ENCODE results near the gene SLC45A1.

The SLC45A1 gene

GRCh38 chr1:8352886-8353785 lies 35.2 kb downstream of the SLC45A1 start:
- DNase-seq (ENCODE audit: low read depth) = no peak

- no peak for DNase-seq (ENCODE audit: low read depth)
Observed at GRCh38 chr1:8354038-8354437, 36.1 kb downstream of the SLC45A1 start.

- DNase-seq (ENCODE audit: low read depth) = no peak
Observed at GRCh38 chr1:8355439-8356255, 37.7 kb downstream of the SLC45A1 start.

- no peak for DNase-seq (ENCODE audit: low read depth)
Observed at GRCh38 chr1:8356256-8357209, 38.6 kb downstream of the SLC45A1 start.

- no peak for DNase-seq (ENCODE audit: low read depth)
Observed at GRCh38 chr1:8357329-8358101, 39.6 kb downstream of the SLC45A1 start.

GRCh38 chr1:8358241-8358896 lies 40.5 kb downstream of the SLC45A1 start:
- no peak for DNase-seq (ENCODE audit: low read depth)

GRCh38 chr1:8358897-8359616 lies 41.1 kb downstream of the SLC45A1 start:
- DNase-seq (ENCODE audit: low read depth) = no peak

GRCh38 chr1:8359617-8360481 lies 41.9 kb downstream of the SLC45A1 start:
- no peak for DNase-seq (ENCODE audit: low read depth)

- DNase-seq (ENCODE audit: low read depth) = no peak
Observed at GRCh38 chr1:8360493-8361197, 42.7 kb downstream of the SLC45A1 start.

GRCh38 chr1:8361198-8361849 lies 43.4 kb downstream of the SLC45A1 start:
- DNase-seq (ENCODE audit: low read depth) = no peak

- no peak for DNase-seq (ENCODE audit: low read depth)
Observed at GRCh38 chr1:8362701-8363101, 44.8 kb downstream of the SLC45A1 start.

- DNase-seq (ENCODE audit: low read depth) = no peak
Observed at GRCh38 chr1:8363186-8363766, 45.4 kb downstream of the SLC45A1 start.

GRCh38 chr1:8363767-8364301 lies 45.9 kb downstream of the SLC45A1 start:
- DNase-seq (ENCODE audit: low read depth) = no peak

- DNase-seq (ENCODE audit: low read depth) = no peak
Observed at GRCh38 chr1:8364528-8365442, 46.9 kb downstream of the SLC45A1 start.

- no peak for DNase-seq (ENCODE audit: low read depth)
Observed at GRCh38 chr1:8365661-8366362, 47.9 kb downstream of the SLC45A1 start.
